Stimulated activated effector memory CD8-positive, alpha-beta T cell treated with anti-CD3 and anti-CD28 coated beads, Interleukin-12 subunit alpha, Interleukin-12 subunit beta, amount 100 ng/mL, for 72 hours (primary cell): ENCODE results near the gene PIEZO2.

Experiments
- ATAC-seq: fragments of 150-1000 bp; cut with Tn5 transposase; 2 replicates; pipeline ENCODE4 v1.10.0; 2021
- DNase-seq, 2 donors: peaks; one replicate each; pipeline ENCODE4 v3.0.0; 2021 to 2022; ENCODE audit warnings: low spot score in 2 of 2
- H3K27ac Mint-ChIP-seq: one replicate; pipeline ENCODE4 v1.8.0; 2022; ENCODE audit warnings: mild to moderate bottlenecking, mixed read lengths
- H3K36me3 Mint-ChIP-seq: one replicate; pipeline ENCODE4 v1.8.0; 2022; ENCODE audit warnings: mild to moderate bottlenecking, mixed read lengths
- H3K4me1 Mint-ChIP-seq: one replicate; pipeline ENCODE4 v1.8.0; 2022; ENCODE audit warnings: mixed read lengths
- H3K4me3 Mint-ChIP-seq: one replicate; pipeline ENCODE4 v1.8.0; 2022; ENCODE audit warnings: mild to moderate bottlenecking, mixed read lengths
- H3K9me3 Mint-ChIP-seq: one replicate; pipeline ENCODE4 v1.8.0; 2022; ENCODE audit warnings: mixed read lengths

The PIEZO2 gene

DNA sequence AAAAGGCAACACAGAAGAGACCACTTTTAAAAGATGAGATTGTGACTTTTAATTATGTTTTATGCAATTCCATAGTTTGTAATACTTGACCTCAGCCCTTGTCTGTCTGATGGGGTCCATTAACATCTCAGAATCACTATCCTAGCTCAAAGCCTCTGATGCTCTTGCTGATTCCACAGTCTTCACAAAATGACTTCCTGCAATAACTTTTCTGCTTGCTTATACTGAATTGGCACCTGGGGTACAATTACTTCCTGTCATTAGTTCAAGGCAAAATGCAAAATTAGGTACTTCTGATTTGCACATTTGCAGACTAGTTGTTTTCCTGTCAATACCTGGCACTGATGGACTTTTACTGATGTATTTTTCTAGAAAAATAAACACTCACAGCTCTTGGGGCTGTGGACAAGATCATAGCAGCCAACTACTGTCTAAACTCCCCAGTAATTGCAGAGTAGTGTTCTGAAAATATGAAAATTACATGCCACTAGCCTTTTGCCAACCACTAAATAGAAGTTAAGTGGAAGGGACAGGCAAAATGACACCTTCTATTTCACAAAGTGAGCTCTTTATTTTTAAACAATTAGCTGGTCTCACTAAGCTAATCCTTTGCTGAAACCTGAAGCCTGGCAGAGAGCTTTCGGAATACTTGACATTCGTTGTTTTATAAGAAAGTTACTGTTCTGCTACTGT is 129.1 kb downstream of the PIEZO2 start:
- Mint-ChIP-seq H3K4me3 (no peak overlapping the region), H3K9me3 (no peaks in the 10 kb centered on the region), H3K4me1 (no peaks in the 10 kb centered on the region), H3K36me3 (no peaks in the 10 kb centered on the region), H3K27ac (no peak overlapping the region)
- DNase-seq = no peak
- no peak for ATAC-seq

DNA sequence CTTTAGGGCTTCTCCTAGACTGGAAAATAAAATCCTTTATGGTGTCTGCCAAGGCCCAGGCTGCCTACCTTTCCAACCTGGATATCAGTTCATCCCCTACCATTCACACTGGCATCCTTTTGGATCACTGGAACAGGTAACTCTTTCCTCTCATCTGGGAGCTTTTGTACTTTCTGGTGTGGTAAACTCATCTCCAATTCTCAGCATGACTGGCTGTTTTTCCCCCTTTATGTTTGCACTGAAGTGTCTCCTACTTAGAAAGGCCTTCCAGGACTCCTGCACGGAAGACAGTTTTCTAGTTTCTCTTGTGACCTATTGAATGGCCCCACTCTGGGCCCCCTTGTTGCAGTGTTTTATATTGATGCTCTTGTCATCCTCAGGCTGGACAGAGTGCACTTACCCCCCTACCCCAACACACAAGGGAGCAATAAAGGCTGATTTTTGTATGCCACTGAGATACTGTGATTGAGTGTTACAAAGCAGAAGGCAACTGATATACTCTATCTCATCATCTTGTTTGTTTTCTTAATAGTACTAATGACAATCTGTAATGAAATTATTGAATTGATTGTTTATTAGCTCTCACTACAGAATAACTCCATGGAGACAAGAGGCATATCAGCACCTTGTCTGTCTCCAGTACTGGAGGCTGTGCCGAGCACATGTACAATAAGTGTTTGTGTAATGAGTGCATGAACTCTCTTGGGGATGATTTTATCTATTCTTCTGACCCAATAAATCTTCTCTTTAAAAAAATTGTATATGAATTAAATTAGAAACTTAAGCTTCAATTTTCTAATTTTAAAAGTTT is 129.9 kb downstream of the PIEZO2 start:
- Mint-ChIP-seq H3K9me3 (no peaks in the 10 kb centered on the region), H3K4me1 (no peaks in the 10 kb centered on the region), H3K4me3 (no peak overlapping the region), H3K36me3 (no peaks in the 10 kb centered on the region), H3K27ac (no peak overlapping the region)
- ATAC-seq = no peak
- DNase-seq = no peak

DNA sequence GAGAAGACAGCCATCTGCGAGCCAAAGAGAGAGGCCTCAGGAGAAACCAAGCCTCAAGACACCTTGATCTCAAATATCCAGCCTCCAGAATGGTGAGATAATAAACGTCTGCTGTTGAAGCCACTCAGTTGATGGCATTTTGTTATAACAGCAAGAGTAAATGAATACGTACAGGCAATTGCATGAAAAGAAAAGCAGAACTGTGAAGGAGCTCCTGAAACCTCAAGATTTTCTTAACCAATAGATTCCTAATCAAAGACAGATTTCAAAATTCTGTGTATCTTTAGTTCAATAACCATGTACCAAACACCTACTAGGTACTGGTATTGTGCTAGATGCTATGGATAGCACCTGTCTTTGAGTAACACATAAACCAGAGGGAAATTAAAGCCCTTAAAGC is 139.5 kb downstream of the PIEZO2 start:
- no peak for ATAC-seq
- no peaks in the 10 kb centered on the region for H3K36me3 Mint-ChIP-seq
- H3K27ac Mint-ChIP-seq = no peak overlapping the region
- H3K9me3 Mint-ChIP-seq = no peaks in the 10 kb centered on the region
- H3K4me3 Mint-ChIP-seq = no peak overlapping the region
- no peaks in the 10 kb centered on the region for H3K4me1 Mint-ChIP-seq
- DNase-seq = no peak

DNA sequence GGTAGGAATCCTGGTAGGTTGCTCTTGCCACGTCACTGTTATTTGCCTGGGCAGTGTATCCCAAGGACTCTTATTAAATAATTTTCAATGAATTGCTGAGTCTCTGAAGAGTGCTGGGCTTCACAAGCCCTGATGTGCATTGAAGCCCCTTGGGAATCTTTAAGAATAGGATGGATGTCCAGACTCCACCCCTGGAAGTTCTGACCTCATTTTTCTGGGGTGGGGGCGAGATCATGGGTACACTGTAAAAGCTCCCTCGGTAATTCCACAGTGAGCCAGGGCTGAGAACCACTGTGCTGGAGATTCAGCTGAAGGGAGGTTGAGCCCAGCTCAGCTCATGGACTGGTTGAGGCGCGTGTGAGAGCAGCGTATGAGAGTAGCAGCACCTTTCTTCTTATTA is 140.2 kb downstream of the PIEZO2 start:
- Mint-ChIP-seq H3K9me3 (no peaks in the 10 kb centered on the region), H3K27ac (no peak overlapping the region), H3K4me3 (no peak overlapping the region), H3K4me1 (no peaks in the 10 kb centered on the region), H3K36me3 (no peaks in the 10 kb centered on the region)
- ATAC-seq (no peak), DNase-seq (no peak)

DNA sequence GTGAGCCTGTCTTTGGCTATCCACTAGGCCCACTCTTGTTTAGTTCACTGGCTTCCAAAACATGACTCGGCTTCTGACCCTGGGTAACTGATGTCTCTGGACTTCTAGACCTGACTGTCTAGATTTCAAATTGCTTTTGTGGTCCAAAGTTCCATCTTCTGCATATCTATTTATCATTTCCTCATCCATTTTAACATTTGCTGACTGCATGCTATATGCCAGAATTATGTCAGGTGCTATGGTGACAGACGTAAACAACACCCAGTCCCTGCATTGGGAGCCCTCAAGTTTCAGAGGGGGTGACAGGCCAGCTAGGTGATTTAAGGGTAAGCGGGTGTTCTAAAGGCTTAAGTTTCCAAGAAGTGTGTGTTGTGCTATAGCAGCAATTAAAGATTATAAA is 140.9 kb downstream of the PIEZO2 start:
- Mint-ChIP-seq H3K4me3 (no peak overlapping the region), H3K36me3 (no peaks in the 10 kb centered on the region), H3K27ac (no peak overlapping the region), H3K9me3 (no peaks in the 10 kb centered on the region), H3K4me1 (no peaks in the 10 kb centered on the region)
- ATAC-seq (no peak), DNase-seq (no peak)

DNA sequence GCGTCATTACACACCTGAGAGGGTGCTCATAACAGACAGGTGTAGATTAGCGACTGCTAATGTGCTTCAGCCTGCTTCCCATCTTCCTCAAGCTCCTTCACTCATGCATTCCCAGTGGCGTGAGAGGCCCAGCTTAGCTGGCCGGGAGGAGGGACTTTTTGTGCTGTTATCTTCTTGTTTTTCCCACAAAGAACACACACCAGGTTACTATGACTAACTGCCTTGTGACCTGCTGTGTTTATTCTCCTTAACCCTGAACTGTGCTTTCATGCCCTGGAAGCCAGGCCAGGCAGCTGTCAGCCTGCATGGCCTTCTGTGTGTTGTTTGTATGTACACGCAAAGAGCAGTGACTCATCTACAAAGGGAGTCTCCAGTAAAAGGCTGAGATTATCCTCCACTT is 143.8 kb downstream of the PIEZO2 start:
- Mint-ChIP-seq H3K27ac (no peak overlapping the region), H3K4me3 (no peak overlapping the region), H3K36me3 (no peaks in the 10 kb centered on the region), H3K4me1 (no peaks in the 10 kb centered on the region), H3K9me3 (no peaks in the 10 kb centered on the region)
- no peak for ATAC-seq
- DNase-seq = no peak

DNA sequence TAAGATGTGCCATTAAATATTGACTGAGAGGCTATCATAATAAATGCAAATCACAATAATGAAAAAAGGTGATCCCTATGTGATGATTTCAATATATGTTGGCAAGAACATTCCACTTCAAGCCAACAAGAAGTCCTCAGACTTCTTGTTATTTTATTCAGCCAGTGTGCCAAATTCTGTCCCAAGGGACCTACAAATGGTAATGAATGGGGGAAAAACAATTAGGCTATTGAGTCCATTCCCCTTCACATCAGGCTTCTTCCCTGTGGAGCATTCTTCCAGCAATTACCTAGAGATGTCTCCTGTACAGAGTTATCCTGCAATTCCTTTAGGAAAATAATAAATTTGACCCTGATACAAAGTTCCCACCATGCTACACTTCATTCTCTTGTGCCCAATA is 144.4 kb downstream of the PIEZO2 start:
- ATAC-seq = no peak
- Mint-ChIP-seq H3K9me3 (no peaks in the 10 kb centered on the region), H3K36me3 (no peaks in the 10 kb centered on the region), H3K4me3 (no peak overlapping the region), H3K27ac (no peak overlapping the region), H3K4me1 (no peaks in the 10 kb centered on the region)
- DNase-seq = no peak

DNA sequence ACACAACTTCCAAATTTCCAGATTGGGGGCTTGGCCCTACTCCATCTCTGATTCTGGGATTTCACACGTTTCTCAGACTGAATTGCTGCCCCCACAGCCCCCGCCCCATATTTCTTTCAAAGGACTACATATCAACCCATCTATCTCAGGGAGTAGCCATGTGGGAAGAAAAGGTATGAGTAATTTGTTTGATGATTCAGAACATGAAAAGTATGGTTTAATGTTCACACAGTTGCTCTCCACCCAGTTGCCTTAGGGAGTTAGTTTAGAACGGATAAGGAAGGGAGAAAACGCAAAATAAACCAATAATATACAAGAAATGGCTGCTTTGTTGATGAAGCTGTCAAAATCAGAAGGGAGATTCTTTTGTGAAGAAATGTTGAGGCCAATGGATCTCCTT is 145.1 kb downstream of the PIEZO2 start:
- Mint-ChIP-seq H3K4me3 (no peak overlapping the region), H3K9me3 (no peaks in the 10 kb centered on the region), H3K4me1 (no peaks in the 10 kb centered on the region), H3K27ac (no peak overlapping the region), H3K36me3 (no peaks in the 10 kb centered on the region)
- ATAC-seq = no peak
- DNase-seq = no peak

DNA sequence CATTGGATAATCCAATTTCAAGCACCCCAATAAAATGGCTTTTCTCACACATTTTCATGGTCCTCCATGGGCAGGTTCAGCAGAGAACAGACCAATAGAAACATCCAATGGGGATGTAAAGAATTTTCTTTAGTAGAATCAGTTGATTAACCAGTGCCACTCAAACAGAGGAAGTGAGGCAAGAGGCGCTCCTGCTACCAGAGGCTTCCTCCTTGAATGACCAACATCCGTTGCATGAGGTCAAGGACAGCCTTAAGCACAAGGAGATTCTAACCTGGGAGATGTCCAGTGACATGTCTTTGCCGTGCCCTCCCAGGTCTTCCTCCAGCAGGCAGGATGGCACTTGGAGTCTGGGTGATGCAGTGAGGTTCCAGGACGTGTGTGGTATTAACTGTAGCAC is 146.6 kb downstream of the PIEZO2 start:
- Mint-ChIP-seq H3K4me1 (no peaks in the 10 kb centered on the region), H3K36me3 (no peaks in the 10 kb centered on the region), H3K27ac (no peak overlapping the region), H3K9me3 (no peaks in the 10 kb centered on the region), H3K4me3 (no peak overlapping the region)
- DNase-seq (no peak), ATAC-seq (no peak)

DNA sequence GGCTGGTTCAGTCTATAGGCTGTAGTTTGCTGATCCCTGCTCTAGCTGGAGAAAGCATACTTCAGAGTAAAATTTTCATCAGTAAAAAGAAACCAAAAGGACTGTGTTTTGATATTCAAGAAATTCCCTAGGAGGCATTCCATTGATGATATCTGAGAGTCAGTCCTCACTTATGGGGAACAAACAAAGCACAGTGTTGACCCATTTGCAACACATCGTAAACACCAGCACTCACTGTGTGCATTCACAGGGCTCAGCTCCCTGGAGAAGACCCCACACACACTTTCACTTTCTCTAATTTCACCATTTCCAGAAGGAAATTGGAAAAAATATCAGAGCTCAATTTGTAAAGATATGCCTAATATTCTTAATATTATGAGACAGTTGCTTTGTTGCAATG is 147.1 kb downstream of the PIEZO2 start:
- H3K4me1 Mint-ChIP-seq = no peaks in the 10 kb centered on the region
- H3K36me3 Mint-ChIP-seq = no peaks in the 10 kb centered on the region
- no peaks in the 10 kb centered on the region for H3K9me3 Mint-ChIP-seq
- DNase-seq = no peak
- ATAC-seq = no peak
- no peak overlapping the region for H3K4me3 Mint-ChIP-seq
- no peak overlapping the region for H3K27ac Mint-ChIP-seq

DNA sequence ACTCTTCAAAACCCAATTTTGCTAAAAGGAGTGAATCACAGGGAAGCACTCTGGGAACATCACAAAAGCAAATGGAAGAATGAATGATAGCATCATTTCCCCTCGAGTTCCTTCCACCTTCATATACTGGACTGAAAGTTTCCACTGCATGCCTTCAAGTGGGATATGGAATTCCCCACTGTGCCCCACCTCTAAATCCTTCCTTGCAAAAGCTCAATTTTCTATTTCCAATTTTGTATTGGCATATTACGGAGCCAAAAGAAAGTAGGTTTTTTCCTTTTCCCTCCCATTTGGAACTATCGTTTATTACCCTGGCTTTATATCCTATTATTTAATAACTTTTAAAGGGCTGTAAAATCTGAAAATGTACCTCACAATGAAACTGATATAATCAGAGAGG is 149.3 kb downstream of the PIEZO2 start:
- no peaks in the 10 kb centered on the region for H3K36me3 Mint-ChIP-seq
- no peaks in the 10 kb centered on the region for H3K4me1 Mint-ChIP-seq
- H3K9me3 Mint-ChIP-seq = peaks cover 8% of the 10 kb centered on the region
- DNase-seq = no peak
- no peak overlapping the region for H3K4me3 Mint-ChIP-seq
- no peak overlapping the region for H3K27ac Mint-ChIP-seq
- ATAC-seq = no peak

DNA sequence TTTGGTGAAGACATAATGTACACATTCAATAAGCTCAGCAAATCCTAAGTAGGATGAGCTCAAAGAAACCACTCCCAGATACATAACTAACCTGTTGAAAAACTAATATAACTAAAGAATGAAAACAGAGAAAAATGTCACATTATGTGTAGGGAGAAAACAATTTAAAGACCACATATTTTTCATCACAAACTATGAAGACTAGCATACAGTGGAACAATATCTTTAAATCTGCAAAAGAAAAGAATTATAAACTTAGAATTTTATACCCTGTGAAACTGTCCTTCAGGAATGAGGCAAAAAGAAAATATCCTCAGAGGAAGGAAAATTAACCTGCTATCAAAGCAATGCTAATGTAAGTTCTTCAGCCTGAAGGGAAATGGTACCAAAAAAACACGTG is 151.5 kb downstream of the PIEZO2 start:
- Mint-ChIP-seq H3K9me3 (peaks cover 11% of the 10 kb centered on the region), H3K36me3 (no peaks in the 10 kb centered on the region), H3K27ac (no peak overlapping the region), H3K4me3 (no peak overlapping the region), H3K4me1 (no peaks in the 10 kb centered on the region)
- ATAC-seq = no peak
- no peak for DNase-seq

DNA sequence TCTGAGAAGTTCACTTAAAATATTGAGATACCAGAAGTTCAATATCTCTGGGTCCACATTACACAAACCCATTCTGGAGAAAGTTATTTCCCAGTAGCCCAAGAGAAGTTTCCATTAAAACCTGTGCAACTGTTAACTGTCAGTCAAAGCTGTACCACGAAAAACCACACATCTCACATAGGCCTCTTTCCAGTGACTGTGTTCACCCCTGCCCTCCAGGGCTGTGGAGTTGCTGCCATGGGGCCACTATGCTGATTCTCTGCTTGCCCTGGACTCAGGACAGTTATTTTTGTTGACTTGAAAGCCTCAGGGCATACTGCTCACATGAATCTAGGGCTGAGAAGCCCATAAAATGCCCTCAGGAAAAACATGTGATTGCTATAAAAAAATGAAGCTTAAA is 153.8 kb downstream of the PIEZO2 start:
- Mint-ChIP-seq H3K9me3 (peaks cover 11% of the 10 kb centered on the region), H3K4me3 (no peak overlapping the region), H3K36me3 (no peaks in the 10 kb centered on the region), H3K4me1 (no peaks in the 10 kb centered on the region), H3K27ac (no peak overlapping the region)
- no peak for DNase-seq
- no peak for ATAC-seq

DNA sequence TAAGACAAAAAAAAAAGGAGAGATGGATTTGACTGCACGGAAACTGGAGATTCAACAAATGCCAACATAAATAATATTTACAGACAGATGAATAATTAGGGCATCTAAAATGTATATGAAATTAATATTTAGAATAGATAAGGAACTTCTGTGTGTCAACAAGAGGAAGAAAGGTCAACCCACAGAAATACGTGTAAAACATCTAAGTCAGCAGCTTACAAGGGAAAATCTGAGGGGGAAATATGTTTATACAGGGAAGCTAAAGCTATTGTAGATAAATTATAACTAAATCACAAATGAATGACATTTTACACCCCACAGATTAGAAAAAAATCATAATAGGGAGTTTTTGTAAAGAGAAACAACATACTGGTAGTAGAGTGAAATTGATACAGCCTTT is 159.9 kb downstream of the PIEZO2 start:
- no peaks in the 10 kb centered on the region for H3K36me3 Mint-ChIP-seq
- H3K4me1 Mint-ChIP-seq = no peaks in the 10 kb centered on the region
- DNase-seq (no peak), ATAC-seq (no peak)
- no peak overlapping the region for H3K27ac Mint-ChIP-seq
- H3K9me3 Mint-ChIP-seq = peaks cover 16% of the 10 kb centered on the region
- no peak overlapping the region for H3K4me3 Mint-ChIP-seq

DNA sequence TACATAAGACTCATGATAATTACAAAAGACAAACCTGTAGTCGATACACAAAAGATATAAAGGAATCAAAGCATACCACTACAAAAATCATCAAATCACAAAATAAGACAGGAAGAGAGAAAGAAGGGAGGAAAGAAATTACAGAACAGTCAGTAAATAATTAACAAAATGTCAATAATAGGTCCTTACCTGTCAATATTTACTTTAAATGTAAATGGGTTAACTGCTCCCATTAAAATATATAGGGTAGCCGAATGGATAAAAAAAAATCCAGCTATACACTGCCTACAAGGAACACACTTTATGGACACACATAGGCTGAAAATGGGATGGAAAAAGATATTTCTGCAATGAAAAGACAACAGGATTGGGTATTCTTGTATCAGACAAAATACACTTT is 163.7 kb downstream of the PIEZO2 start:
- H3K36me3 Mint-ChIP-seq = no peaks in the 10 kb centered on the region
- peaks cover 15% of the 10 kb centered on the region for H3K9me3 Mint-ChIP-seq

DNA sequence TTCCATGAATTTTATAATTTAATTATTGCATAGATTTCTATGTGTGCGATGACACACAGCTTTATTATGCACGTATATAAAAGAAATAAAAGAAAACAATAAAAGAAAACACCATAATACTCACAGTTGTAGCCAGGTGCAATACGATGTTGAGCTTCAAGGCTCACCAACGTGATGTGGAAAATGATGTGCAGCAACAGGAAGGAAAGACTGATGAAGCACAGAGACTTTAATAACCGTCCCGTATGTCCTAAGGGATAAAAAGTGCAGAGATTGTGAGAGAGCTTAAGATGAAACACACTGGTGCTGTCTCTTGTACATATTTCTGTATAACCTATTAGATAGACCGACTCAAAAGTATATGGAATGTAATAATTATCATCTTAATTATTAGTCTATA is 170.0 kb downstream of the PIEZO2 start:
- DNase-seq (no peak), ATAC-seq (no peak)
- peaks cover 2% of the 10 kb centered on the region for H3K9me3 Mint-ChIP-seq
- H3K27ac Mint-ChIP-seq = no peak overlapping the region
- no peaks in the 10 kb centered on the region for H3K4me1 Mint-ChIP-seq
- no peak overlapping the region for H3K4me3 Mint-ChIP-seq
- no peaks in the 10 kb centered on the region for H3K36me3 Mint-ChIP-seq

More for the DNA sequence above, 163.7 kb downstream of the PIEZO2 start:
- H3K4me1 Mint-ChIP-seq = no peaks in the 10 kb centered on the region
- DNase-seq (no peak), ATAC-seq (no peak)
- no peak overlapping the region for H3K27ac Mint-ChIP-seq
- no peak overlapping the region for H3K4me3 Mint-ChIP-seq
